PC-3 (cell line): ENCODE data around the gene KRT7. TPM values are rescaled to one million over a fixed set of nuclear protein-coding genes. Genes with fewer than 3 reads are reported as not detected.

Experiments
- ATAC-seq: fragments of 200-7000 bp; cut with Tn5 transposase; 2 replicates; pipeline ENCODE4 v1.9.1; 2020; ENCODE audit warnings: mild to moderate bottlenecking, moderate library complexity
- BruUV-seq: library from RNA; stranded (reverse); fragments of 400-500 nt; replicated peaks from 2 replicates; lab custom pipeline; 2021; lab: Mats Ljungman, UMichigan
- CTCF ChIA-PET: fragments of 300-600 bp; sonication (Branson Sonifier 250); formaldehyde crosslinking; loops from one replicate; lab custom pipeline; 2022; ENCODE audit warnings: antibody characterized with exemption; lab: Charles Lee
- POLR2A ChIA-PET: fragments of 300-600 bp; sonication (Branson Sonifier 250); formaldehyde crosslinking; loops from one replicate; lab custom pipeline; 2022; ENCODE audit warnings: antibody characterized with exemption; ENCODE audit not compliant: unreplicated experiment; lab: Charles Lee
- DNase-seq: peaks from one replicate; pipeline ENCODE4 v3.0.0-alpha.2; 2015
- H2AFZ ChIP-seq: fragments of 300-600 bp; sonication (generic); 2 replicates; pipeline ENCODE4 v1.6.0; 2016; ENCODE audit warnings: antibody characterized with exemption, low read length
- H3F3A ChIP-seq: fragments of 300-600 bp; sonication (generic); one replicate; pipeline ENCODE4 v1.6.0; 2017; ENCODE audit warnings: antibody characterized with exemption, low read length, control low read depth, mild to moderate bottlenecking; ENCODE audit not compliant: unreplicated experiment
- H3K27ac ChIP-seq: fragments of 300-600 bp; sonication (generic); 2 replicates; pipeline ENCODE4 v1.5.1; 2016; ENCODE audit warnings: mild to moderate bottlenecking, low read length
- H3K27me3 ChIP-seq: fragments of 300-600 bp; sonication (generic); 2 replicates; pipeline ENCODE4 v1.6.1; 2016; ENCODE audit warnings: low read length, mixed read lengths
- H3K36me3 ChIP-seq: fragments of 300-600 bp; sonication (generic); 2 replicates; pipeline ENCODE4 v1.6.1; 2016; ENCODE audit warnings: low read depth, mixed run types, low read length, mixed read lengths
- H3K4me1 ChIP-seq: fragments of 300-600 bp; sonication (generic); 2 replicates; pipeline ENCODE4 v1.5.1; 2016; ENCODE audit warnings: low read length; ENCODE audit not compliant: insufficient read depth
- H3K4me2 ChIP-seq: fragments of 300-600 bp; sonication (generic); 2 replicates; pipeline ENCODE4 v1.6.0; 2016; ENCODE audit warnings: low read length
- H3K4me3 ChIP-seq: fragments of 300-600 bp; sonication (generic); 2 replicates; pipeline ENCODE4 v1.5.1; 2016; ENCODE audit warnings: mild to moderate bottlenecking, low read length, mixed read lengths
- H3K79me2 ChIP-seq: fragments of 300-600 bp; sonication (generic); 2 replicates; pipeline ENCODE4 v1.6.1; 2017; ENCODE audit warnings: low read length, mixed read lengths
- H3K9ac ChIP-seq: fragments of 300-600 bp; sonication (generic); 2 replicates; pipeline ENCODE4 v1.6.0; 2016; ENCODE audit warnings: mild to moderate bottlenecking, low read length
- H3K9me2 ChIP-seq: fragments of 300-600 bp; sonication (generic); replicated peaks from 2 replicates; pipeline ENCODE4 v1.6.1; 2016; ENCODE audit warnings: mixed run types, low read length, mixed read lengths
- H3K9me3 ChIP-seq: fragments of 300-600 bp; sonication (generic); 2 replicates; pipeline ENCODE4 v1.6.1; 2016; ENCODE audit warnings: low read length, mixed read lengths
- H4K20me1 ChIP-seq: fragments of 300-600 bp; sonication (generic); 2 replicates; pipeline ENCODE4 v1.6.1; 2016; ENCODE audit warnings: low read length, mixed read lengths
- EZH2 ChIP-seq: fragments of 300-600 bp; sonication (generic); IDR thresholded peaks from one replicate; pipeline ENCODE4 v1.6.1; 2017; ENCODE audit warnings: antibody characterized with exemption, mild to moderate bottlenecking, low read length; ENCODE audit not compliant: unreplicated experiment
- EZH2phosphoT487 ChIP-seq: fragments of 300-600 bp; sonication (generic); IDR thresholded peaks from 2 replicates; pipeline ENCODE4 v1.6.1; 2018; ENCODE audit warnings: mild to moderate bottlenecking, antibody characterized with exemption, low read length, borderline replicate concordance
- intact Hi-C: fragments of 100-400 bp; cut with micrococcal nuclease; formaldehyde crosslinking; loops from 2 replicates; pipeline ENCODE4 v1.9.0; 2023
- total RNA-seq: library from RNA; depleted of rRNA; stranded (reverse); fragments of >200 nt; gene quantifications from 2 replicates; pipeline ENCODE4 v1.2.3, GENCODE V29; 2014
- TF ChIP-seq, protein P1 (sequence below): fragments of 300-600 bp; sonication (generic); conservative IDR thresholded peaks from 2 replicates; pipeline ENCODE4 v1.5.1; 2017; ENCODE audit warnings: antibody characterized with exemption, low read depth, mild to moderate bottlenecking, low read length

The KRT7 gene
- total RNA-seq, 1 experiment from 2014 or later = 2,144 TPM

DNA sequence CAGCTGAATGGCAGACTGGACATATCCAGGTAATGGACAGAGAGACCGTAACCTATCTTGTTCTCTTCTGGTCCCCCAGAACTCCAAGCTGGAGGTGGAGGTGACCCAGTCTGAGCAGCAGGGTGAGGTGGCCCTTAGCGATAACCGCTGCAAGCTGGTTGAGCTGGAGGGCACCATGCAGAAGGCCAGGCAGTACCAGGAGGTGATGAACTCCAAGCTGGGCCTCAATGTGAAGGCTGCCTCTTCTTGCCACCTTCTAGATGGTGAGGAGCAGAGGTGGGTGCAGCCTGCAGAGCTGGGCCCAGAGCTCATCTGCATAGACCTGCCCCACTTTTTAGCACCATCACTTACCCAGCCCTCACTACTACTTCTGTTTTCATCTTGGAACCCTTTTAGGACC lies 34.2 kb downstream of the KRT7 start:
- ATAC-seq = no peak
- no peaks in the 10 kb centered on the region for H3K36me3 ChIP-seq
- H2AFZ ChIP-seq = no peak overlapping the region
- intact Hi-C loops = no loop called here
- no peaks in the 10 kb centered on the region for H3K79me2 ChIP-seq
- H3K9me3 ChIP-seq = no peaks in the 10 kb centered on the region
- no peaks in the 10 kb centered on the region for H3F3A ChIP-seq
- no peak for TF ChIP-seq EZH2
- TF ChIP-seq, protein P1, sequence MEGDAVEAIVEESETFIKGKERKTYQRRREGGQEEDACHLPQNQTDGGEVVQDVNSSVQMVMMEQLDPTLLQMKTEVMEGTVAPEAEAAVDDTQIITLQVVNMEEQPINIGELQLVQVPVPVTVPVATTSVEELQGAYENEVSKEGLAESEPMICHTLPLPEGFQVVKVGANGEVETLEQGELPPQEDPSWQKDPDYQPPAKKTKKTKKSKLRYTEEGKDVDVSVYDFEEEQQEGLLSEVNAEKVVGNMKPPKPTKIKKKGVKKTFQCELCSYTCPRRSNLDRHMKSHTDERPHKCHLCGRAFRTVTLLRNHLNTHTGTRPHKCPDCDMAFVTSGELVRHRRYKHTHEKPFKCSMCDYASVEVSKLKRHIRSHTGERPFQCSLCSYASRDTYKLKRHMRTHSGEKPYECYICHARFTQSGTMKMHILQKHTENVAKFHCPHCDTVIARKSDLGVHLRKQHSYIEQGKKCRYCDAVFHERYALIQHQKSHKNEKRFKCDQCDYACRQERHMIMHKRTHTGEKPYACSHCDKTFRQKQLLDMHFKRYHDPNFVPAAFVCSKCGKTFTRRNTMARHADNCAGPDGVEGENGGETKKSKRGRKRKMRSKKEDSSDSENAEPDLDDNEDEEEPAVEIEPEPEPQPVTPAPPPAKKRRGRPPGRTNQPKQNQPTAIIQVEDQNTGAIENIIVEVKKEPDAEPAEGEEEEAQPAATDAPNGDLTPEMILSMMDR = no peak
- TF ChIP-seq EZH2phosphoT487 = no peak
- no peaks in the 10 kb centered on the region for H3K27me3 ChIP-seq
- H3K9me2 ChIP-seq = no peaks in the 10 kb centered on the region
- no peak overlapping the region for H3K9ac ChIP-seq
- H3K4me3 ChIP-seq = no peak overlapping the region
- BruUV-seq = no TSS peak
- H3K4me2 ChIP-seq = no peak overlapping the region
- no peaks in the 10 kb centered on the region for H3K4me1 ChIP-seq
- ChIA-PET CTCF (no interaction called here), POLR2A (no interaction called here)
- no peaks in the 10 kb centered on the region for H4K20me1 ChIP-seq
- no peak for DNase-seq
- no peak overlapping the region for H3K27ac ChIP-seq

DNA sequence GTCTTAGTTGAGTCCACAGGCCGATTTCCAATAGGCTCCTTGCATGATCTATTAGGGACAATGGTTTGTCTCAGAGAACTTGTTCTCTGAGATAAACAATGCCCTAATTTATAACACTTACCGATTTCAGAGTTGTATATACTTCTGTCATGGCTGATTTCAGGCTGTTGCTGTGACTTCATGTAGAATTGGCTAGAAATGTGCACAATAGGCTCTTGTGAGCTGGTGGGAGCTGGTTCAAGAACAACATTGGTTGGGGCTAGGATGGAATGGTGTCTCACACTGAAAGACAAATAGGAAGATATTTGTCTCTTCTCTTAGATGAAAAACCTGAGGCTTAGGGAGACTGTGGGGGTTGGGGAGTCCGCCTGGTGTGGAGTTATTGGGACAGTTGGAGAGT lies 34.7 kb downstream of the KRT7 start:
- CTCF ChIA-PET = no interaction called here
- no peaks in the 10 kb centered on the region for H3K36me3 ChIP-seq
- BruUV-seq = no TSS peak

DNA sequence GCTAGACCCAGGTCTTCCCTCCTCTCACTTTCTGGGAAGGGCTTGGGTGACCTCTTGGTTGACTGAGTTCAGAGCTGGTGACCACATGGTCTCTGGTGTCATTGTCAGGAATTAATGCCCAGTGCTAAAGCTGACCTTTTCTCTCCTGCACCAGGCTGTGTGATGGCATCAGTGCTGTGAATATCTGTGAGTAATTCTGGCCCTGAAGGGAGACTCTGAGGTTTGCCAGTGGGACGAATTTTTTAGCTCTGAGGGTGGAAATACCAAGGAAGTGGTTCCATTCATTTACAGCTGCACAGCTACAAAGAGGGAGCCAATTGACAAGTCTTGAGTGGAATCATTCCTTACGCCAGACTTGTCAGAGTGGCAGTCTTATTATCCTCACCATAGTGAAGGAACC lies 35.2 kb downstream of the KRT7 start:
- ChIA-PET POLR2A (no interaction called here), CTCF (no interaction called here)
- DNase-seq = peak; percentile 25
- Histone ChIP-seq H3F3A (no peaks in the 10 kb centered on the region), H4K20me1 (no peaks in the 10 kb centered on the region), H2AFZ (no peak overlapping the region), H3K4me2 (no peak overlapping the region), H3K9me2 (no peaks in the 10 kb centered on the region), H3K27me3 (no peaks in the 10 kb centered on the region), H3K9ac (no peak overlapping the region), H3K9me3 (no peaks in the 10 kb centered on the region), H3K4me3 (no peak overlapping the region), H3K27ac (no peak overlapping the region), H3K4me1 (no peaks in the 10 kb centered on the region), H3K36me3 (no peaks in the 10 kb centered on the region), H3K79me2 (no peaks in the 10 kb centered on the region)
- no TSS peak for BruUV-seq
- no peak for ATAC-seq
- intact Hi-C loops = no loop called here
- TF ChIP-seq, protein P1 = no peak
- TF ChIP-seq EZH2phosphoT487 (no peak), EZH2 (no peak)

More for the DNA sequence above, 34.7 kb downstream of the KRT7 start:
- Histone ChIP-seq H3K4me3 (no peak overlapping the region), H3K4me2 (no peak overlapping the region), H3K4me1 (no peaks in the 10 kb centered on the region), H3F3A (no peaks in the 10 kb centered on the region), H3K27me3 (no peaks in the 10 kb centered on the region), H3K27ac (no peak overlapping the region), H2AFZ (no peak overlapping the region), H3K79me2 (no peaks in the 10 kb centered on the region), H3K9me2 (no peaks in the 10 kb centered on the region), H3K9me3 (no peaks in the 10 kb centered on the region), H4K20me1 (no peaks in the 10 kb centered on the region), H3K9ac (no peak overlapping the region)
- POLR2A ChIA-PET = no interaction called here
- intact Hi-C loops = no loop called here
- DNase-seq (no peak), ATAC-seq (no peak)
- TF ChIP-seq, protein P1 = no peak
- TF ChIP-seq EZH2phosphoT487 (no peak), EZH2 (no peak)
